Loucy (cell line): ENCODE data around the gene RFC5.

Experiments
- H2AFZ ChIP-seq: fragments of 200-600 bp; sonication (generic); 2 replicates; pipeline ENCODE4 v1.6.0; 2016; ENCODE audit warnings: antibody characterized with exemption, mild to moderate bottlenecking, low read length, moderate library complexity
- H3F3A ChIP-seq: fragments of 200-600 bp; 2 replicates; pipeline ENCODE4 v1.6.0; 2016; ENCODE audit warnings: antibody characterized with exemption, low read depth, mild to moderate bottlenecking
- H3K27me3 ChIP-seq: fragments of 200-600 bp; sonication (generic); 2 replicates; pipeline ENCODE4 v1.6.1; 2014; ENCODE audit warnings: low read length, mild to moderate bottlenecking; ENCODE audit not compliant: insufficient read depth, poor library complexity, severe bottlenecking
- H3K36me3 ChIP-seq: fragments of 200-600 bp; sonication (generic); 2 replicates; pipeline ENCODE4 v1.6.1; 2016; ENCODE audit warnings: low read length; ENCODE audit not compliant: insufficient read depth
- H3K4me1 ChIP-seq: fragments of 200-600 bp; sonication (generic); 2 replicates; pipeline ENCODE4 v1.5.1; 2014; ENCODE audit warnings: low read length, mild to moderate bottlenecking; ENCODE audit not compliant: insufficient read depth, poor library complexity, severe bottlenecking
- H3K4me2 ChIP-seq: fragments of 200-600 bp; sonication (generic); 2 replicates; pipeline ENCODE4 v1.6.0; 2014; ENCODE audit warnings: antibody characterized with exemption, low read length, low read depth, mild to moderate bottlenecking; ENCODE audit not compliant: poor library complexity, severe bottlenecking
- H3K4me3 ChIP-seq: fragments of 200-600 bp; sonication (generic); 2 replicates; pipeline ENCODE4 v1.5.1; 2014; ENCODE audit warnings: low read length, mild to moderate bottlenecking, mixed read lengths; ENCODE audit not compliant: poor library complexity, severe bottlenecking
- H3K79me2 ChIP-seq: fragments of 200-600 bp; sonication (generic); 2 replicates; pipeline ENCODE4 v1.6.1; 2014; ENCODE audit warnings: low read length; ENCODE audit not compliant: insufficient read depth
- H3K9ac ChIP-seq: fragments of 200-600 bp; sonication (generic); 2 replicates; pipeline ENCODE4 v1.6.0; 2014; ENCODE audit warnings: mild to moderate bottlenecking, low read depth, low read length, moderate library complexity; ENCODE audit not compliant: poor library complexity, severe bottlenecking
- H3K9me2 ChIP-seq: fragments of 200-600 bp; sonication (generic); replicated peaks from 2 replicates; pipeline ENCODE4 v1.6.1; 2016; ENCODE audit warnings: low read depth, low read length, mixed read lengths
- H3K9me3 ChIP-seq: fragments of 200-600 bp; sonication (generic); 2 replicates; pipeline ENCODE4 v1.6.1; 2014; ENCODE audit warnings: mild to moderate bottlenecking, antibody characterized with exemption, low read length, low read depth; ENCODE audit not compliant: insufficient read depth
- H4K20me1 ChIP-seq: fragments of 200-600 bp; sonication (generic); 2 replicates; pipeline ENCODE4 v1.6.0; 2014; ENCODE audit warnings: antibody characterized with exemption, low read length, mild to moderate bottlenecking; ENCODE audit not compliant: insufficient read depth, poor library complexity, severe bottlenecking
- EZH2phosphoT487 ChIP-seq: fragments of 200-600 bp; IDR thresholded peaks from 2 replicates; pipeline ENCODE4 v1.6.1; 2018; ENCODE audit warnings: antibody characterized with exemption, mild to moderate bottlenecking, moderate library complexity, borderline replicate concordance
- TF ChIP-seq, protein P1 (sequence below): fragments of 200-600 bp; sonication (generic); conservative IDR thresholded peaks from 2 replicates; pipeline ENCODE4 v1.5.1; 2014; ENCODE audit warnings: mild to moderate bottlenecking, antibody characterized with exemption, low read length

The RFC5 gene

DNA sequence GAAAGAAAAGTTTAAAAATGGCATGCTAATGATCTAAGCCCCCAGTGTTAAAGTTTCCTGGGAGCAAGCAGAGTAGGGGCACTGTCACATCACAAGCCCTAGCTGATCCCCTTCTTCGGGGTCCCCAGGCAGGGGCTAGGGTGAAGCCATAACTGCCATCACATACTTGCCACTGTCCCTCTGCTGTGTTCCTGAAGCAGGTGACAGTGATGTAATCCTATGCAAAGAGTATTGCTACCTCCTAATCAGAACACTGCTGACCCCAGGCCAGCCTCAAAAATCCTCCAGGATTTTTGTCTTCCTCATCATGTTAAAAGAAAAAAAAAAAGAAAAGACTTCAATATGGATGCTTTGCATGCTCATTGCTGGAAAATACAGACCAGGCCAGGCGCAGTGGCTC lies 1.2 kb upstream of the RFC5 start:
- H2AFZ ChIP-seq = no peak overlapping the region
- H4K20me1 ChIP-seq = peaks cover 17% of the 10 kb centered on the region
- no peaks in the 10 kb centered on the region for H3K9me3 ChIP-seq
- no peak overlapping the region for H3K4me3 ChIP-seq
- H3K9ac ChIP-seq = no peak overlapping the region
- no peak overlapping the region for H3K4me2 ChIP-seq
- H3K4me1 ChIP-seq = peaks cover 33% of the 10 kb centered on the region
- no peaks in the 10 kb centered on the region for H3K9me2 ChIP-seq
- H3K36me3 ChIP-seq = peaks cover 15% of the 10 kb centered on the region; the same call in 1 of the 2 replicates
- H3K79me2 ChIP-seq = peaks cover 37% of the 10 kb centered on the region
- no peaks in the 10 kb centered on the region for H3K27me3 ChIP-seq
- TF ChIP-seq, protein P1, sequence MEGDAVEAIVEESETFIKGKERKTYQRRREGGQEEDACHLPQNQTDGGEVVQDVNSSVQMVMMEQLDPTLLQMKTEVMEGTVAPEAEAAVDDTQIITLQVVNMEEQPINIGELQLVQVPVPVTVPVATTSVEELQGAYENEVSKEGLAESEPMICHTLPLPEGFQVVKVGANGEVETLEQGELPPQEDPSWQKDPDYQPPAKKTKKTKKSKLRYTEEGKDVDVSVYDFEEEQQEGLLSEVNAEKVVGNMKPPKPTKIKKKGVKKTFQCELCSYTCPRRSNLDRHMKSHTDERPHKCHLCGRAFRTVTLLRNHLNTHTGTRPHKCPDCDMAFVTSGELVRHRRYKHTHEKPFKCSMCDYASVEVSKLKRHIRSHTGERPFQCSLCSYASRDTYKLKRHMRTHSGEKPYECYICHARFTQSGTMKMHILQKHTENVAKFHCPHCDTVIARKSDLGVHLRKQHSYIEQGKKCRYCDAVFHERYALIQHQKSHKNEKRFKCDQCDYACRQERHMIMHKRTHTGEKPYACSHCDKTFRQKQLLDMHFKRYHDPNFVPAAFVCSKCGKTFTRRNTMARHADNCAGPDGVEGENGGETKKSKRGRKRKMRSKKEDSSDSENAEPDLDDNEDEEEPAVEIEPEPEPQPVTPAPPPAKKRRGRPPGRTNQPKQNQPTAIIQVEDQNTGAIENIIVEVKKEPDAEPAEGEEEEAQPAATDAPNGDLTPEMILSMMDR = no peak
- TF ChIP-seq EZH2phosphoT487 = no peak
- H3F3A ChIP-seq = no peaks in the 10 kb centered on the region

DNA sequence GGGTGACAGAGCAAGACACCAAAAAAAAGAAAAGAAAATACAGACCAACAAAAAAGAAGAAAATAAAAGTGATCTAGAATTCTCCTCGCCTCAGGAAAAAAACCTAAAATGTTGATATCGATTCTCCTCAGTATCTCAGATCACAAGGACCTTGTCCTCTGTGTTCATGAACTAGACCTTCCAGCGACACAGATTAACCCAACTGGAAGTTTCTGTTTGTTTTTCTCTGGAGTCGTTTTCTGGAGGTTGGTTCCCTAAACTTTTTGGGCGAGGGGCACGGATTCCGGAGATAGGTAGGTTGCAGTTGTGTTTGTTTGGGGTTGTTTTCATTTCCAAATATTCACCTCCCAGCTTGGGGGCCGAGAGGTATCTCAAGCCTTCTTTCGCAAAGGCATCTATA lies 559 bp upstream of the RFC5 start:
- H3F3A ChIP-seq = no peaks in the 10 kb centered on the region
- H3K4me2 ChIP-seq = peak overlapping the region; percentile 49
- H3K9me2 ChIP-seq = no peaks in the 10 kb centered on the region
- H3K9ac ChIP-seq = no peak overlapping the region
- H4K20me1 ChIP-seq = peaks cover 17% of the 10 kb centered on the region
- H3K4me1 ChIP-seq = peaks cover 37% of the 10 kb centered on the region
- H2AFZ ChIP-seq = no peak overlapping the region; the same call in 1 of the 2 replicates
- peaks cover 21% of the 10 kb centered on the region; the same call in 1 of the 2 replicates for H3K36me3 ChIP-seq
- no peaks in the 10 kb centered on the region for H3K9me3 ChIP-seq
- TF ChIP-seq, protein P1 = no peak
- no peak for TF ChIP-seq EZH2phosphoT487
- no peaks in the 10 kb centered on the region for H3K27me3 ChIP-seq
- peaks cover 43% of the 10 kb centered on the region for H3K79me2 ChIP-seq
- H3K4me3 ChIP-seq = peak overlapping the region; percentile 100

DNA sequence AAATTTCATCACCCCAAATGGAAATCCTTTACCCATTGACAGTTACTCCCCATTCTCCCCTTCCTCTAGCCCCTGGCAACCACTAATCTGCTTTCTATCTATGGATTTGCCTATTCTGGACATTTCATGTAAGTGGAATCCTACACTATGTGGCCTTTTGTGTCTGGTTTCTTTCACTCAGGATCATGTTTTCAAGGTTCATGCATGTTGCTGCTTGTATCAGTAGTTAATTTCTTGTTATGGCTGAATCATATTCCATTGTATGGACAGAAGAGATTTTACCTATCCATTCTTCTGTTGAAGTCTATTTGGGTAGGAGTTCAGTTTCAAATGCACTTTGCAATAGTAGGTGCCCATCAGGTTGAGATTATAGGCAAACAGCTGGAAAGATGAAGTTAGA lies 1.4 kb downstream of the RFC5 start:
- no peaks in the 10 kb centered on the region for H3K9me3 ChIP-seq
- H3K27me3 ChIP-seq = no peaks in the 10 kb centered on the region
- H3K4me3 ChIP-seq = peak overlapping the region; percentile 100
- no peaks in the 10 kb centered on the region for H3K9me2 ChIP-seq
- no peak overlapping the region for H2AFZ ChIP-seq
- no peaks in the 10 kb centered on the region for H3F3A ChIP-seq
- peaks cover 37% of the 10 kb centered on the region; the same call in 1 of the 2 replicates for H3K36me3 ChIP-seq
- peaks cover 17% of the 10 kb centered on the region for H4K20me1 ChIP-seq
- TF ChIP-seq, protein P1 = no peak
- no peak for TF ChIP-seq EZH2phosphoT487
- peaks cover 48% of the 10 kb centered on the region for H3K79me2 ChIP-seq
- H3K4me2 ChIP-seq = peak overlapping the region; percentile 94
- H3K9ac ChIP-seq = peak overlapping the region; percentile 100
- H3K4me1 ChIP-seq = peaks cover 37% of the 10 kb centered on the region
